Kidney tubule cell (primary cell): Measurements from ENCODE around the gene BMP8B.
"Not testable (repeated sequence)": the region's sequence is repeated elsewhere in the genome, so short reads cannot be mapped to it uniquely, and the experiment has no call there.

Source experiments
- DNase-seq: peaks from one replicate; pipeline ENCODE4 v3.0.0-alpha.2; 2018; ENCODE audit warnings: low spot score

Gene BMP8B

GRCh38 chr1:39812913-39813312 lies 24.2 kb upstream of the BMP8B start:
- DNase-seq = no peak

- peak; percentile 73 for DNase-seq
Measured at GRCh38 chr1:39808784-39809517, 20.3 kb upstream of the BMP8B start.

GRCh38 chr1:39805385-39805784 lies 16.7 kb upstream of the BMP8B start:
- no peak for DNase-seq

DNA sequence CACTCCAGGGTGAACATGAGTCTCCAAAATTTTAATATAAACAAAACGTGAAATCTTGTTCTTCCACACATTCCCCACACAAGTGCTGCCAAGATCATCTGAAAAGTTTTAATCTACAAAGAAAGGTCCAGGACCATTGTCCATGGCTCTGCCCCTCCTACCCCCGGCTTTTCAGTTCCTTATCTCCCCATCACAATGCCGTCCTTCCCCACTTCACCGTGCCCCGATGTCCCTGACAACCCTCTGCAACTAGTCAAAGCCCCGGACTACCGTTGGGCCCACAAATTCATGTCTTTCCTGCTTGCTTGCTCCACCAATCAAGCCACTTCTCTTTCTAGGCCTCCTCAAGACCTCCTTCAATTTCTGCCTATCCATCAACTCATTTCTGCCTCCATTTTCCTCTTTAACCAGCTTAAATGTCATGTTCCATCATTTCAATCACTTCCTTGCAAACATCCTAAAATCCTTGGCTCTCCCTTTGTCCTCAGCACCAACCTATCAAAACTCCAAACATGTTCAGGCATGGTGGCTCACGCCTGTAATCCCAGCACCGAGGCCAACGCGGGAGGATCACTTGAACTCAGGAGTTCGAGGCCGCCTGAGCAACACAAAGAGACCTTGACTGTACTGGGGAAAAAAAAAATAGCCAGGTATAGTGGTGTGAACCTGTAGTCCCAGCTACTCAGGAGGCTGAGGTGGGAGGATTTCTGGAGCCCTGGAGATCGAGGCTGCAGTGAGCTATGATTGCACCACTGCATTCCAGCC lies 14.0 kb upstream of the BMP8B start:
- DNase-seq = no peak

- no peak for DNase-seq
Measured at GRCh38 chr1:39800471-39800835, 11.8 kb upstream of the BMP8B start.

- peak; percentile 94 for DNase-seq
Measured at GRCh38 chr1:39799770-39800470, 11.3 kb upstream of the BMP8B start.

DNA sequence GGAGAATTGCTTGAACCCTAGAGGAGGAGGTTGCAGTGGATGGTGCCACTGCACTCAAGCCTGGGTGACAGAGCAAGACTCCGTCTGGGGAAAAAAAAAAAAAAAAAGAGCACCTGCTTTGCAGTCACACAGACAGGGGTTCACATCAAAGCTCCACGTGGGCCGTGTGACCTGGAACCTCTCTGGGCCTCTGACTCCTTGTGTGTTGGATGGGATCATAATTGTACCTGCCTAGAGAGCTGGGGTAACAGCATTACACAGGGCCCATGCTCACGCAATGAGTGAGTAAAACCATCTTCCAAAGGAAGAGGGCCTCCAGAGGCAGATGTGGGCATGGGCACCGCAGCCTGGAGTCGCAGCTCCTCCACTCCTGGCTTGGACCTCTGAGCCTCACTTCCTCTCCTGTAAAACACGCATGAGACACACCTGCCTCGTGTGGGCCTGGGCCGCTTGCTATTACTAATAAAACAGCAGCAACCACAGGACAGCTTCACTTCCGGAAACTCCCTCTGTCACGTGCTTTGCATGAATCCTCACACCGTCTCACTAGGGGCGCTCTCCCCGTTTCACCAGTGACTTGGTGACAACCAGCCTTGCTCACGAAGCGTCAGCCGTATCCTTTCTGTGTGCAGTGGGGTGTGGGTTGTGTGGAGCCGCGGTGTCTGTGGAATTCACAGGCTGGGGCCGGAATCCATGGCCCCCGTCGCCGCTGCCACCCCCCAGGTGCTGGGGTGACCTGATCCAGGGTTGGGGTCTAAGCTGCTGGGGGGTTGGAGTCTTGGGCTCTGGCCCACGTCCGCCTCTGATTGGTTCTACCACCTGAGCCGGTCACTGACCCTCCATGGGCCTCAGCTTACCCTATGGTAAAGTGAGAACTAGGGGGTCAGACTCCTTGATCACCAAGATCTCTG lies 10.4 kb upstream of the BMP8B start:
- DNase-seq = peak; percentile 96

DNA sequence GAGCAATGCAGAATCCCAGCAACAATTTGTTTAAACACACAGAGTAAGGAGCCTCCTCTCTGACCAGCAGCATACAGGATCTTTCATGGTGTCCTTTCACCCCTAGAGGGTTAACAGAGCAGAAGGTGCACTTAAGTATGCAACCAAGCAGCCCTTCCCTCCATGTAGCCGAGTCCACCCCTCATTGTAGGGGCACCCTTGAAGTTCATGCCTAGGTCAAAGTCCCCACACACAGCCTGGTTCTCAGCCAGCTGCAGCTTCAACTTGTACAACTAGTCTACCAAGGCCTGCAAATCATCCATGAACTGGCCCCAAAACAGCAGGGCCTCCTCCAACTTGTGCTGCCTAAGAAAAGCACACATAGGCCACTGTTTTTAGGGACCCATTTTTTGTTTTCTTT lies 7.0 kb upstream of the BMP8B start:
- no peak for DNase-seq

DNA sequence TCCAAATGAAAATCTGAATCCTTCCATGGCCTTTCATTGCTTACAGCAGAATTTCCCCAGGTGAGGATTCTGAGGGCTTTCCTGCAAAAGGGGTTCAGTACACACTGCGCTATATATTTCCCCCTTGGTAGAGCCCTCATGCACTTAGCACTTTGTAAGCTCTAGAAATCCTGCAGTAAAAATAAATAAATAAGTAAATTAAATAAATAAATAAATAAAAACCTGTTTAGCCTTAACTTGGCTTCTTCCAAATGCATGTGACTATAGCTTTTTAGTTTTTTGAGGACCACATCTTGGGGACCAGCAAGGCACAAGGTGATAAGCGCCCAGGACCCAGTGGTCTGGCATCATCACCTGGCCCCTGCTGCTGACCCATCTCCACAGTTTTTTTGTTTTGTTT lies 3.2 kb upstream of the BMP8B start:
- no peak for DNase-seq

DNA sequence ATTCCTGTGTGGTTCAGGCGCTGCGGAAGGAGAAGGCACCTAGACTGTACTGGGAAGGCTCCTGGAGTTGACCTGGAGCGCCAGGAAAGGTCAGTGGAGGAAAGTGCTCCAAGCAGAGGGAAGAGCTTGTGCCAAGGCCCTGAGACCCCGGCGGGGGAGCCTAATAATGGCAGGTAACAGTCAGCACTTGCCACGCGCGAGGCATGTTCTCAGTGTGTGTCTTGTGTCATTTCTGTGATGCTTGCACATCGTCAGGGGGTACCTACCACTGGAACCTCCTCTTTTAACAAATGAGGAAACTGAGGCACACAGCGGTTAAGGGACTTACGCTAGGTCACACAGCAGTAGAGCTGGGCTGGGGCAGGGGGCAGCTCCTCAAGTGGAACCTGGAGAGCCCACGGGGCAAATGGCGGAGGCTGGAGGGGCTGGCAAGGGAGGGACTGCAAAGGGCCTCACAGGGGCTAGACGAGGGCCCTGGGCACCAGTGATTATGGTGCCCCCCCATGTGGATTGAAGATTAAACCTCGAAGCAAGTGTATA lies 976 bp upstream of the BMP8B start:
- DNase-seq = no peak

DNA sequence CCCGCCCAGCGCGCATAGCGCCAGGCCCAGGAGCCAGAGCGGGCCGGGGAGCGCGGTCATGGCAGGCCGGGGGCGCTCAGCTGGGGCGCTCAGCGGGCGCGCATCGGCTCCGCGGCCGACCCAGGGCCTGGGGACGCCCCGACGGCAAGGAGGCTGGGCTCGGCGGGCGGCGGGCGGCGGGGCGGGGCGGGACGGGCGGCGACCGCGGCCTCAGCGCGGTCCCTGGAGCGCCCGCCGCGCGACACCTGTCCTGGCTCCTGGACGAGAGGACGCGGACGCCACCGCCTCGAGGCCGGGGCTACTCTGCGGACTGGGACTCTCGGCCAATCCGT lies 273 bp downstream of the BMP8B start:
- no peak for DNase-seq

DNA sequence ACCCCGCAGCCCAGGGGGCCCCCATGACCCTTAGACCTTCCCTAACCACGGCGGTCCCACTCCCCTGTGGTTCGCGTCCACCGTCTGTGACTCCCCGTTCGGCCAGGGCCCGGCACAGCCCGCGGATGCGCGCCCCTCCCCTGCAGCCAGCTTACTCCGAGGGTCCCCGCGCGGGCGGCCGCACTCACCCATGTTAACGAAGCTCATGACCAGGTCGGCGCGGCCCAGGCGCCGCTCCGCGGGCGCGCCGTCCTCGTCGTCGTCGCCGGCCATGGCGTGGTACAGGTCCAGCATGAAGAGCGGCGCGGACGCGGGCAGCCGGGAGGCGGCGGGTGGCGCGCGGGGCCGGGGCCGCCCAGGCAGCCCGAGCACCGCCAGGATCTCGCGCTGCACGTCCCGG lies 701 bp downstream of the BMP8B start:
- not testable (repeated sequence) for DNase-seq

DNA sequence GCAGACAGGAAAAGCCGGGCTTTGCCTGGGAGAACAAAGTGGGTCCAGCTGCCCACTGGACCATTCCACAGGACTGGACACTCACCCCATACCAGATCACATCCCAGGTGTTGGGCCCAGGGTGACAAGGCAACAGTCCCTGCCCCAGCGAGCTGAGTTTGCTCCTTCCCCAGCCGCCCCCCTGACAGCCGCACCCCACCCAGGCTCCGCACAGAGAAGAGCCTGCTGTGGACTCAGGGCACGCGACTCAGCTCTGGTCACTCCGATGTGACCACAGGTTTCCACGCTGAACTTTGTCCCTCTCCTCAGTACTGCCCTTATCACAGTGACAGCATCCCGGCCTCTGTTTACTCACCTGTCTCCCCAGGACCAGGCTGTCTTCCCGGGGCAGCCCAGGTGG lies 1.2 kb downstream of the BMP8B start:
- DNase-seq = no peak

- not testable (repeated sequence) for DNase-seq
Measured at GRCh38 chr1:39787108-39787375, 1.6 kb downstream of the BMP8B start.

- not testable (repeated sequence) for DNase-seq
Measured at GRCh38 chr1:39786303-39787107, 2.2 kb downstream of the BMP8B start.

GRCh38 chr1:39782685-39783084 lies 6.0 kb downstream of the BMP8B start:
- not testable (repeated sequence) for DNase-seq

DNA sequence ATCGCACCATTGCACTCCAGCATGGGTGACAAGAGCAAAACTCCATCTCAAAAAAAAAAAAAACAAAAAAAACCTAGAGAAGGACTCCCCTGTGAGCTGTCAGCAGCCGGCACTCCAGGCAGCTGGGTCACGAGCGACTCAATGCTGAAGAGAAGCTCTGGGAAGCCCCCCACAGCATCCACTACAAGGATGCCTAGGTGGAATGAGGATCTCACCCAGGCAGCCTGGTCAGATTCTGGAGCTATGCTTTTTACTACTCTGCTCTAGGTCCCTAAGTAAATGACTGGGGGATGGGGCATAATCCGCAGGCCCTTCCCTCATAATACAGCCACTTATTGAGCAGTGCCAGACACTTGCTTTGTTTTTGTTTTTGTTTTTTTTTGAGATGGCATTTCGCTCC lies 6.6 kb downstream of the BMP8B start:
- DNase-seq = no peak

DNA sequence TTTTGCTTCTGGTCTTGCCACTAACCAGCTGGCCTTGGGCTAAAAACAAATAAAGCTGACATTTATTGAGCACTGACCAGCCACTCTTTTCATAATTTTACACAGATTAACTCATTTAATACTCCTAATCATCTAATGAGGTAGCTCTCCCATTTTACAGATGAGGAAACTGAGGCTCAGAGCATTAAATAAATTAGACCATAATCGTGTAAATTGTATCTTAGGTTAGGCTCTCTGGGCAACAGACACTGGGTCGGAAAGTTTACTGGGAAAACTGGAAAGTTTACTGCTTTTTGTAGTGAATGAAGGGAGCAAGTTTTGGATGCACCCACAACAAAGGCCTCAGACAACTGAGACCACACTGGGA lies 7.3 kb downstream of the BMP8B start:
- DNase-seq = no peak

GRCh38 chr1:39779821-39780220 lies 8.8 kb downstream of the BMP8B start:
- no peak for DNase-seq

- DNase-seq = no peak
Measured at GRCh38 chr1:39779137-39779536, 9.5 kb downstream of the BMP8B start.

- DNase-seq = not testable (repeated sequence)
Measured at GRCh38 chr1:39778463-39779099, 10.1 kb downstream of the BMP8B start.
